Measurements from ENCODE around the gene PDXP.
"Not testable (repeated sequence)": the region's sequence is repeated elsewhere in the genome, so short reads cannot be mapped to it uniquely, and the experiment has no call there.

The PDXP gene, protein sequence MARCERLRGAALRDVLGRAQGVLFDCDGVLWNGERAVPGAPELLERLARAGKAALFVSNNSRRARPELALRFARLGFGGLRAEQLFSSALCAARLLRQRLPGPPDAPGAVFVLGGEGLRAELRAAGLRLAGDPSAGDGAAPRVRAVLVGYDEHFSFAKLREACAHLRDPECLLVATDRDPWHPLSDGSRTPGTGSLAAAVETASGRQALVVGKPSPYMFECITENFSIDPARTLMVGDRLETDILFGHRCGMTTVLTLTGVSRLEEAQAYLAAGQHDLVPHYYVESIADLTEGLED

DNA sequence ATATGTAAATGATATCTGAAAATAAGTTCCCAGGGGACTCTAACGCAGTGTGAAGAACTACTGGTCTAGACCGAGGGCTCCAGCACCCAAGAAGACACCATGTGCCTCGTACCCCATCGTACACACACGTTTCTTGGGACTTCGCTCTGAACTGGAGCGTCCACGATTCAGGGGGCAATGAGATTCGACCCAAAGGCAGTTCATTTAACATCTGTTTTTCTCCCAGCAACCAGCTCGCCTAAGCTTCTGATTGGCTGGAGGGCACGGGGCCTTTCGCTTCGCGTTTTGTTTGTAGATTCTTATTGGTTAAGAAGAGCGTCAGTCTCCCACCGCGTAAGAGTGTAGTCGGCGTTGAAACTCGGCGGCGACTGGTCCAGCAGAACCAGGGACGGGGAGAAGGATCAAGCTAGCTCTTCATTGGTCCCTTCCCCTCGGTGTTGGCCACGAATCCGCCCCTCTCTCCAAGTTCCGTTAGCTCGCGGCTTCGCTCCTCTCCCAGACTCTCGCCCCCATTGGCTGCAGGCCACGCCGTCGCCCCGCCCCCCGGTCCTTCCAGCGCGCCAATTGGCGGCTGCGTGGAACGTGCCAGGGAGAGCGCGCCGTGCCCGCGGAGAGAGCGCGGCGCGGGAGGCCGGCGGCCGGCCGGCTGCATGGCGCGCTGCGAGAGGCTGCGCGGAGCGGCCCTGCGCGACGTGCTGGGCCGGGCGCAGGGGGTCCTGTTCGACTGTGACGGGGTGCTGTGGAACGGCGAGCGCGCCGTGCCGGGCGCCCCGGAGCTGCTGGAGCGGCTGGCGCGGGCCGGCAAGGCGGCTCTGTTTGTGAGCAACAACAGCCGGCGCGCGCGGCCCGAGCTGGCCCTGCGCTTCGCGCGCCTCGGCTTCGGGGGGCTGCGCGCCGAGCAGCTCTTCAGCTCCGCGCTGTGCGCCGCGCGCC is at the start of gene PDXP:
PDXP (plus strand) TSS at position 591 of the 933 bp plus-strand sequence; CDS start at position 651, 60 bp downstream.
- DNase-seq (ENCODE audit: low read depth), result peak; percentile 99

DNA sequence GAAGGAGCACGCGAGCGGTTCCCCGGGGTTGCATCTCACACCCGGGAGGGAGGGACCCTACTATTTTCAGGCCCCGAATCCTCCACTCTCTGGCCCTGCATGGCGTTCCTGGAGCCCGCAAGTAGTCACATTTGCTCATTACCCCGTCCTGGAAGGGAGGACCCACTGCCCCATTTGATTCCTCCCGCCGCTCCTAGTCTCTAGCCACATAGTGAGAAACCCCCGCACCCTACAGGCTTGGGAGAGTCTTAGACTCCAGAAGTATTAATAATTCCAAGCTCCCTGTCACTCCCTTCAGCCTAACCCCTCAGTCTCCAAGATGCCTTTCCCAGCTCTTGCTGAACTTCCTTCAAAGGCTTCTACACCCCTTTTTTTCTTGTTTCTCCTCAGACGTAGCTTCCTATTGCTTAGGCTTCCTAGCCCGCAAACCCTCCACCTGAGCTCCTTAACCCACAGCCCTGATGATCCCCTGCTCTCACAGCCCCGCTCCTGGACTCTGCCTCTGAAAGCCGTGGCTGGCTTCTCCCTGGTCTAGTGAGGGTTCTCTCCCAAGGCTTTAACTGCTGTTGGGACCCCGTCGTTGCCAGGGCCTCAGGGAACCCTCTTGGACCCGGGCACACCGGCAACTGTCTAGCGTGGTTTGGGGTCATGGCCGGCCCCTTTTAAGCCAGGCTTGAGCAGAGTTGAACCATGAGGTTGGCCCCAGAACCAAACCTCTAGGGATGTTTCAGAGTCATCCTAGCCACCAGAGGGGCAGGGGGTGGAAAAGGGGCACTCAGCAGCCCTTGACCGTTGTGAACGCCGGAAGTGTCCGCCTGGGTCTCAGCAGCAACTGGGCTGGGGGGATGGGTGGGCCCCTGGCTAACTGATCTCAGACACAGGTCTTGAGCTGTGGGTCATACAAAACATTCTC is 49.0 kb upstream of the PDXP start:
- no peak for DNase-seq (ENCODE audit: low read depth)

DNA sequence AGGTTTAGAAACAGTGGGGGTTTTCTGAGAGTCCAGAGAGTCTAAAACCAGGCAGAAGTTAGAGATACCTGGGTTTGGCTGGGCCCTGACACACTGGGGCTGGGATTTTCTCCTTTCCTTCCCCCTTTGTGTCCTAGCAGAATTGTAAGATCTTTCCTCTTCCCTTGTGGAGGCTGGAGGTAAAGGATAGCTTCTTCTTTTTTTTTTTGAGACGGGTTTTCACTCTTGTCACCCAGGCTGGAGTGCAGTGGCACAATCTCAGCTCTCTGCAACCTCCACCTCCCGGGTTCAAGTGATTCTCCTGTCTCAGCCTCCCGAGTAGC is 48.4 kb upstream of the PDXP start:
- DNase-seq (ENCODE audit: low read depth), result not testable (repeated sequence)

DNA sequence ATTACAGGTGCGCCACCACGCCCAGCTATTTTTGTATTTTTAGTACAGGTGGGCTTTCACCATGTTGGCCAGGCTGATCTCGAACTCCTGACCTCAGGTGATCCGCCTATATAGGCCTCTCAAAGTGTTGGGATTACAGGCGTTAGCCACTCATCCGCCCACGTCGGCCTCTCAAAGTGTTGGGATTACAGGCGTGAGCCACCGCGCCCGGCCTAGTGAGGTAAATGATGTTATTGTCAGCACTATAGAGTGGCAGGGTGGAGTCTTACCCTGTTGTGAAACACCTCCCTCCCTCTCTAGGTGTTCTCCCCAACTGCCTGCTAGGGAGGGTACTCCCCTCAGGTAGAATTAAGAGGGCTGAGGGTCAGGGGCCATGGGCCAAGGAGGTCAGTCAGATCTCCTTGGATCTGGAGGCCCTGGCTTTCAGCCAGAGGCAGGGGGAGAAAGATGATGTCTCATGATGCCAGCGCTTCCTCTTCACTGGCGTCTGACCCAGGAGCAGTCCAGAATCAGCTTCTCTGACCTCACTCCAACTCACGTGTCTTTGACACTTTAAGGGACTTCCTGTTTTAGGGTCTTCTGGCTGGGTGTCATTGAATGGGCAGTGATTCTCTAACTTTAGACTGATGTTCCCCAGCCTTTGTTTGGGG is 47.9 kb upstream of the PDXP start:
- DNase-seq (ENCODE audit: low read depth), result no peak

GRCh38 chr22:37611207-37611606 is 47.3 kb upstream of the PDXP start:
- no peak for DNase-seq (ENCODE audit: low read depth)

DNA sequence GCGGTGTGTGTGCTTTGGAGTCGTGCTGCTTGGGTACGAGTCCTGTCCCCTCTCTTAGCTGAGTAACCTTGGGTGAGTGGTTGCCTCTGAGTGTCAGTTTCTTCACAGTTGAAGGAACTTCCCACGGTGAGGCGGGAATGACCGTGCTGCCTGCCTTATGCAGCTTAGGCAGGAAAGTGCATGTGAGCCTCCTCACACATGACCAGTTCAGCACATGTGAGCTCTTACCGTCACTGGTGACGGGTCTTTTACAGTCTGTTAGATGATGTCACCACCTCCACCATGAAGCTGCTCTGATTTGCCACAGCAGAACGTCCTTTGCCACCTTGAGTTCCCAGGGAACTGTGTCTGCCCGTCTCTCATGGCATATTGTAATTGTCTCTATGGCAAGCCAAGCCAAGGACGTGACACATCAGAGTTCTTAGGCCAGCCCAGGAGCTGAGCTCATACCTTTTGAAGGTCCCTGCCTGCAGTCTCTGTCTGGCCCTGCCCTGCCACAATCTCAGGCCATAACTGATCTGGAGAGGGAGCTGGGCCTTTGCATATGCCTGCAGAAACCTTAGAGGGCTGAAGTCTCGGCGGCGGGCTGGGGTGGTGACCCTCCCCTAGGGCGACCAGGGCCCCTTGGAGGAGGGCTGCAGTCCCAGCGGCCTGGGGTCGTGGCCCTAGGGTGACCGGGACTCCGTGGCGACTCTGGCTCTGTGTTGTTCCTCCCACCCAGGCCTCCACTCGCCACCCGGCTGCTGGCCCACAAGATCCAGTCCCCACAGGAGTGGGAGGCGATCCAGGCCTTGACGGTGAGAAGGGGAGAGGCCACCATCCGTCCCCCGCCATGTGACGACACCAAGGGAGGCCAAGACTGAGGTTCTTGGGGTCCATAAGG is 42.1 kb upstream of the PDXP start:
- no peak for DNase-seq (ENCODE audit: low read depth)

DNA sequence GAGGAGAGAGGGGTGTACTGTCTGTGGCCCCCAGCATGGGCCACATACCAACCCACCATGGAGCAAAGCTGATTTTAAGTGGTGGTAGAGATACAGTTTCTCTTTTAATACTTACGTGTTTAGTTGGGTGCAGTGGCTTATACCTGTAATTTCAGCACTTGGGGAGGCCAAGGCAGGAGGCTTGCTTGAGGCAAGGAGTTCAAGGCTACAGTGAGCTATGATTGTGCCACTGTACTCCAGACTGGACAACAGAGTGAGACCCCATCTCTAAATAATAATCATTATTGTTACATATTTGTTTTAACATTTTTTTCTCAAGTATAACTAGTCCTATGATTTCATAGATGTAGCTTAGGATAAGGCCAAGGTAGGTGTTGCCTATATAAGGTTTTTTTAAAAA is 41.1 kb upstream of the PDXP start:
- no peak for DNase-seq (ENCODE audit: low read depth)

- DNase-seq (ENCODE audit: low read depth), result no peak
These were observed 40.4 kb upstream of the PDXP start for GRCh38 chr22:37618072-37618656.

GRCh38 chr22:37618674-37619073 is 39.8 kb upstream of the PDXP start:
- DNase-seq (ENCODE audit: low read depth), result no peak

DNA sequence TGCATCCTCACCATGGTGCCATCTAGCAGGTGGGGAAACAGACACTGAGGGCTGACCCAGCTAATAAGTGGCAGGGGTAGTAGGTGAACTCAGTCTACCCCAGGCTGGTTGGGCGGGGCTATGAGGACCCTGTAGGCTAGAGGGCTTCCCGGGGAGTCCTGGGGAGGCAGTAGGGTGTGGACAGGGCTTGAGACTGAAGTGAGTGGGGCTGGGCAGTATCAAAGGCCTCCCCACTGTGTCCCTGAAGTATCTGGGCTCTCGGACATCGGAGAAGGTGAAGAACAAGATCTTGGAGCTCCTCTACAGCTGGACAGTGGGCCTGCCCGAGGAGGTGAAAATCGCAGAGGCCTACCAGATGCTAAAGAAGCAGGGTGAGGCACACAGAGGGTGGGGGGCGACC is 38.5 kb upstream of the PDXP start:
- DNase-seq (ENCODE audit: low read depth), result no peak

DNA sequence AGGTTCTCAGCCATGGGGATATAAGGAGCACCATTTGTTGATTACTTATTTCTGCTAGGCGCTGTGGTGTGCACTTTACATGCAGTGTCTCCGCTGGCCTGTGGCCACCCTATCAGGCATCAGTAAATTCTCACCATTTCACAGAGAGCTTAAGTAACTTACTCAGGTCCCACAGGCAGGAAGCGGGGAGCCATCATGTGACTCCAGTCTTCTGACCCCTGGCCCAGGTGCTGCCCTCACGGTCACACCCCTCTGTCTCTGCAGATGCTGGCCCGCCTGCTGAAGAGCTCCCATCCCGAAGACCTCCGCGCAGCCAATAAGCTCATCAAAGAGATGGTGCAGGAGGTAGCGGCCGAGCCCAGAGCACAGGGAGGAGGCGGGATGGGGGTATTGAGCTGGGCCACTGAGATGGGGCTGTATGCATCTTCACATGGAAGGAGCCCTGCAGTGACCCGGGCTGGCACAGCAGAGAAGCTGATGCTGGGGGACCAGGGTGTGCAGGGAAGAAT is 37.1 kb upstream of the PDXP start:
- DNase-seq (ENCODE audit: low read depth), result no peak

- no peak for DNase-seq (ENCODE audit: low read depth)
These were observed 35.2 kb upstream of the PDXP start for GRCh38 chr22:37623075-37624016.

- DNase-seq (ENCODE audit: low read depth), result no peak
These were observed 34.5 kb upstream of the PDXP start for GRCh38 chr22:37624017-37624365.

- DNase-seq (ENCODE audit: low read depth), result no peak
These were observed 33.6 kb upstream of the PDXP start for GRCh38 chr22:37624876-37625275.

DNA sequence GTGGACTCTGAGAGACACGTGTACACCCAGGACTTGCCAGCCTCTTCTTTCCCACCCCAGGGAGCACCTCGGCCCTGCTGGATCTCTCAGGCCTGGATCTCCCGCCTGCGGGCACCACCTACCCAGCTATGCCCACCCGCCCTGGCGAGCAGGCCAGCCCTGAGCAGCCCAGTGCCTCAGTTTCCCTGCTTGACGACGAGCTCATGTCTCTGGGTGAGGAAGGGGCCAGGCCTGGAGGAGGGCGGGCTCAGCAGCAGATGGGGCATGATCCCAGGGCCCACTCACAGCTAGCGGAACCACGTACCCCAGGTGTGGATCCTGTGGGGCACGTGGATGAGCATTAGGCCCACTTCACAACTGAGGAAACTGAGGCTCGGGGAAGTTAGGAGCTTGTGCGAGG is 32.8 kb upstream of the PDXP start:
- no peak for DNase-seq (ENCODE audit: low read depth)

GRCh38 chr22:37626144-37626543 is 32.4 kb upstream of the PDXP start:
- DNase-seq (ENCODE audit: low read depth), result no peak

DNA sequence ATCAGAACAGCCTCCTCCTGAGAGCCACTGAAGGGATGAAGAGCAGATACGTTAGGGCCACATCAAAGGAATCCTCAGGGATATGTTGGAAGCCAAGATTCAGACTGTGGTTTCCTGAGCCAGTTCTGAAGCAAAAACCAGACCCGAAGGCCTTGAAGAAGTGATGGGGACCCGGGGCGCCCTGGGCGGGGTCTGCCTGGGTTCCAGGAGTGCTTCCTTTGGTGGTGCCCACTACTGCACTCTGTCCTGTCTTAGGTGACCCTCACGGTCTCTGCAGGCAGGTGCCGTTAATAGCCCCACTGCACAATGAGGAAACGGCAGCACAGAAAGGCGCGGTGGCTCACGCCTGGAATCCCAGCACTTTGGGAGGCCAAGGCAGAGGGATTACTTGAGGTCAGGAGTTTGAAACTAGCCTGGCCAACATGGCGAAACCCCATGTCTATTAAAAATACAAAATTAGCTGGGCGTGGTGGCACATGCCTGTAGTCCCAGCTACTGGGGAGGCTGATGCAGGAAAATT is 31.9 kb upstream of the PDXP start:
- no peak for DNase-seq (ENCODE audit: low read depth)

DNA sequence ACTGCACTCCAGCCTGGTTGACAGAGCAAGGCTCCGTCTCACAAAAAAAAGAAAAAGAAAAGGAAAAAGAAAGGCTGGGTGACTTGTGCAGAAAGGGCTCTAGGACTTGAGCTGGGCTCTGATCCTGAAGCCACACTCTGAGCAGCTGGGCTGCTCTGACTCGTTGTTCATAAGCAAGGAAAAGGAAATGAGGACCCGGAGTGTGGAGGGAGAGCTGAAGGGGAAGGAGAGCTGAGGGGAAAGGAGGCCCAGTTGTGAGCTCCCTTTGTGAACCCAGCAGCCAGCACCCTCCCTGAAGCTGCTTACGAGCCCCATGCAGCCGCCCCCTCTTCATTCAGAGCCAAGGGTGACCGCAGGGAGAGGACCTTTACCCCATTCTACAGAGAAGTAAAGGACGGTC is 31.4 kb upstream of the PDXP start:
- DNase-seq (ENCODE audit: low read depth), result no peak

DNA sequence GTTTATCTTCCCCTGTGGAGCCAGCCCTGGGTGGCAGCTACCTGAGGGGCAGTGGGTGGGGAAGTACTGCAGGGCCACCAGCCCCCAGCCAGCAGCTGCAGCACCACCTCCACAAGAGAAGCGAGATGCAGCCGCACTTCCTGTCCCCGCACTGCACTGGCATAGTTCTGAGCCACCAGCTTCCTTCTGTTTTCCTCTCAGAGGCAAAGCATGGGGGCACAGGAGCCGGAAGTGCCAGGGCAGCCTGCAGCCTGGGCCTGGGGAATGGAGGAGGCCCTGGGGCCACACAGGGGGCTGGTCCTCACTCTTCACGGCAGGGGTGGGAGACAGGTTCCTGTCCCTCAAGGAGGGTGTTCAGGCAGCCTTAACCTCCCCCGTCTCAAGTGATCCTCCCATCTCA is 31.0 kb upstream of the PDXP start:
- no peak for DNase-seq (ENCODE audit: low read depth)

Measured in HS-5 (cell line).